Measurements from ENCODE around the gene PEDS1. TPM values are rescaled to one million over a fixed set of nuclear protein-coding genes. Genes with fewer than 3 reads are reported as not detected.

Gene PEDS1
- total and polyA plus RNA-seq, 2 of the 13 experiments (the other 11 are each of a cell fraction or from before 2014, with no cell fraction given): 30.5 to 93.9 TPM

DNA sequence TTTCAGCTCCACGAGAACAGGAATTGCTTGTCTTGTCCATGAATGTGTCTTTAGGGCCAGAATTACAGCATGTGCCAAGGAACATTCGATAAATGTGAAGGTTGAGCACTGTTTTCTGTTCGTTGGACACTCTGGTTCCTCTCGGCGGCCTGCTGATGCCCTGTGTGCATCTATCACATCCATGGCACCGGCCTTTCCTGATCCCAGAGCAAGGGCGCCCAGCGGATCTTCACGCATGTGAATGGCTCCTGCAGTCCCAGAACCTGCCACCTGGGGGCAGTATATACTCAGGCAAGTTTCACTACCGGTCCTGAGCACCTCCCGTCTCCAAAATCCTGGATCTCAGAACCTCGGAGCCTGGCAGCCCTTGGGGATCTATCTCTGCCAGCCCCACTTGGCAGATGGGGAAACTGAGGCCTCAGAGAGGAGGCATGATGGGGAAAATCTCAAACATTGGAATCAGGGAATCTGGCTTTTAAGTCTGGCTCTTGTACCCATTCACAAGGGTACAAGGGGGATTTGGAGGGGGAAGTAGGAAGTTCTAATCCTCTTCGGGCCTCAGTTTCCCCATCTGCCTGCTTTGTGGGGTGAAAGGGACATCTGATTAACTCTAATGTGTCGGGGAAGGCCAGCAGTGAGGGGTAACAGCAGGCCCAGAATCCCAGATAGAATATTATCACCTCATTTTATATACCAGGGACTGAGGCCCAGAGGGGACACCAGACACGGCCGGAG is 32.8 kb upstream of the PEDS1 start (continued):
- TF ChIP-seq, protein P1, sequence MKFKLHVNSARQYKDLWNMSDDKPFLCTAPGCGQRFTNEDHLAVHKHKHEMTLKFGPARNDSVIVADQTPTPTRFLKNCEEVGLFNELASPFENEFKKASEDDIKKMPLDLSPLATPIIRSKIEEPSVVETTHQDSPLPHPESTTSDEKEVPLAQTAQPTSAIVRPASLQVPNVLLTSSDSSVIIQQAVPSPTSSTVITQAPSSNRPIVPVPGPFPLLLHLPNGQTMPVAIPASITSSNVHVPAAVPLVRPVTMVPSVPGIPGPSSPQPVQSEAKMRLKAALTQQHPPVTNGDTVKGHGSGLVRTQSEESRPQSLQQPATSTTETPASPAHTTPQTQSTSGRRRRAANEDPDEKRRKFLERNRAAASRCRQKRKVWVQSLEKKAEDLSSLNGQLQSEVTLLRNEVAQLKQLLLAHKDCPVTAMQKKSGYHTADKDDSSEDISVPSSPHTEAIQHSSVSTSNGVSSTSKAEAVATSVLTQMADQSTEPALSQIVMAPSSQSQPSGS (CRISPR knock-in tag; IDR thresholded peaks at IDR 0.05): peak; percentile 62
- TF ChIP-seq, protein P2, sequence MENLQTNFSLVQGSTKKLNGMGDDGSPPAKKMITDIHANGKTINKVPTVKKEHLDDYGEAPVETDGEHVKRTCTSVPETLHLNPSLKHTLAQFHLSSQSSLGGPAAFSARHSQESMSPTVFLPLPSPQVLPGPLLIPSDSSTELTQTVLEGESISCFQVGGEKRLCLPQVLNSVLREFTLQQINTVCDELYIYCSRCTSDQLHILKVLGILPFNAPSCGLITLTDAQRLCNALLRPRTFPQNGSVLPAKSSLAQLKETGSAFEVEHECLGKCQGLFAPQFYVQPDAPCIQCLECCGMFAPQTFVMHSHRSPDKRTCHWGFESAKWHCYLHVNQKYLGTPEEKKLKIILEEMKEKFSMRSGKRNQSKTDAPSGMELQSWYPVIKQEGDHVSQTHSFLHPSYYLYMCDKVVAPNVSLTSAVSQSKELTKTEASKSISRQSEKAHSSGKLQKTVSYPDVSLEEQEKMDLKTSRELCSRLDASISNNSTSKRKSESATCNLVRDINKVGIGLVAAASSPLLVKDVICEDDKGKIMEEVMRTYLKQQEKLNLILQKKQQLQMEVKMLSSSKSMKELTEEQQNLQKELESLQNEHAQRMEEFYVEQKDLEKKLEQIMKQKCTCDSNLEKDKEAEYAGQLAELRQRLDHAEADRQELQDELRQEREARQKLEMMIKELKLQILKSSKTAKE (CRISPR knock-in tag; IDR thresholded peaks at IDR 0.05; ENCODE audit: borderline replicate concordance): no peak
- TF ChIP-seq, protein P3, sequence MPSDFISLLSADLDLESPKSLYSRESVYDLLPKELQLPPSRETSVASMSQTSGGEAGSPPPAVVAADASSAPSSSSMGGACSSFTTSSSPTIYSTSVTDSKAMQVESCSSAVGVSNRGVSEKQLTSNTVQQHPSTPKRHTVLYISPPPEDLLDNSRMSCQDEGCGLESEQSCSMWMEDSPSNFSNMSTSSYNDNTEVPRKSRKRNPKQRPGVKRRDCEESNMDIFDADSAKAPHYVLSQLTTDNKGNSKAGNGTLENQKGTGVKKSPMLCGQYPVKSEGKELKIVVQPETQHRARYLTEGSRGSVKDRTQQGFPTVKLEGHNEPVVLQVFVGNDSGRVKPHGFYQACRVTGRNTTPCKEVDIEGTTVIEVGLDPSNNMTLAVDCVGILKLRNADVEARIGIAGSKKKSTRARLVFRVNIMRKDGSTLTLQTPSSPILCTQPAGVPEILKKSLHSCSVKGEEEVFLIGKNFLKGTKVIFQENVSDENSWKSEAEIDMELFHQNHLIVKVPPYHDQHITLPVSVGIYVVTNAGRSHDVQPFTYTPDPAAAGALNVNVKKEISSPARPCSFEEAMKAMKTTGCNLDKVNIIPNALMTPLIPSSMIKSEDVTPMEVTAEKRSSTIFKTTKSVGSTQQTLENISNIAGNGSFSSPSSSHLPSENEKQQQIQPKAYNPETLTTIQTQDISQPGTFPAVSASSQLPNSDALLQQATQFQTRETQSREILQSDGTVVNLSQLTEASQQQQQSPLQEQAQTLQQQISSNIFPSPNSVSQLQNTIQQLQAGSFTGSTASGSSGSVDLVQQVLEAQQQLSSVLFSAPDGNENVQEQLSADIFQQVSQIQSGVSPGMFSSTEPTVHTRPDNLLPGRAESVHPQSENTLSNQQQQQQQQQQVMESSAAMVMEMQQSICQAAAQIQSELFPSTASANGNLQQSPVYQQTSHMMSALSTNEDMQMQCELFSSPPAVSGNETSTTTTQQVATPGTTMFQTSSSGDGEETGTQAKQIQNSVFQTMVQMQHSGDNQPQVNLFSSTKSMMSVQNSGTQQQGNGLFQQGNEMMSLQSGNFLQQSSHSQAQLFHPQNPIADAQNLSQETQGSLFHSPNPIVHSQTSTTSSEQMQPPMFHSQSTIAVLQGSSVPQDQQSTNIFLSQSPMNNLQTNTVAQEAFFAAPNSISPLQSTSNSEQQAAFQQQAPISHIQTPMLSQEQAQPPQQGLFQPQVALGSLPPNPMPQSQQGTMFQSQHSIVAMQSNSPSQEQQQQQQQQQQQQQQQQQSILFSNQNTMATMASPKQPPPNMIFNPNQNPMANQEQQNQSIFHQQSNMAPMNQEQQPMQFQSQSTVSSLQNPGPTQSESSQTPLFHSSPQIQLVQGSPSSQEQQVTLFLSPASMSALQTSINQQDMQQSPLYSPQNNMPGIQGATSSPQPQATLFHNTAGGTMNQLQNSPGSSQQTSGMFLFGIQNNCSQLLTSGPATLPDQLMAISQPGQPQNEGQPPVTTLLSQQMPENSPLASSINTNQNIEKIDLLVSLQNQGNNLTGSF (CRISPR knock-in tag; IDR thresholded peaks at IDR 0.05): peak; percentile 55; the same call in 1 of the 2 replicates
- TF ChIP-seq KLF12 (CRISPR knock-in tag; IDR thresholded peaks at IDR 0.05; ENCODE audit: borderline replicate concordance): peak; percentile 76; the same call in 1 of the 2 replicates
- no peak for TF ChIP-seq ZNF160 (CRISPR knock-in tag; IDR thresholded peaks at IDR 0.05)
- TF ChIP-seq ZNF792 (CRISPR knock-in tag; IDR thresholded peaks at IDR 0.05): no peak
- TF ChIP-seq TOE1 (CRISPR knock-in tag; IDR thresholded peaks at IDR 0.05): 0 out of 2 replicates have a peak, but pooled peaks have one; percentile 72
- TF ChIP-seq, protein P4, sequence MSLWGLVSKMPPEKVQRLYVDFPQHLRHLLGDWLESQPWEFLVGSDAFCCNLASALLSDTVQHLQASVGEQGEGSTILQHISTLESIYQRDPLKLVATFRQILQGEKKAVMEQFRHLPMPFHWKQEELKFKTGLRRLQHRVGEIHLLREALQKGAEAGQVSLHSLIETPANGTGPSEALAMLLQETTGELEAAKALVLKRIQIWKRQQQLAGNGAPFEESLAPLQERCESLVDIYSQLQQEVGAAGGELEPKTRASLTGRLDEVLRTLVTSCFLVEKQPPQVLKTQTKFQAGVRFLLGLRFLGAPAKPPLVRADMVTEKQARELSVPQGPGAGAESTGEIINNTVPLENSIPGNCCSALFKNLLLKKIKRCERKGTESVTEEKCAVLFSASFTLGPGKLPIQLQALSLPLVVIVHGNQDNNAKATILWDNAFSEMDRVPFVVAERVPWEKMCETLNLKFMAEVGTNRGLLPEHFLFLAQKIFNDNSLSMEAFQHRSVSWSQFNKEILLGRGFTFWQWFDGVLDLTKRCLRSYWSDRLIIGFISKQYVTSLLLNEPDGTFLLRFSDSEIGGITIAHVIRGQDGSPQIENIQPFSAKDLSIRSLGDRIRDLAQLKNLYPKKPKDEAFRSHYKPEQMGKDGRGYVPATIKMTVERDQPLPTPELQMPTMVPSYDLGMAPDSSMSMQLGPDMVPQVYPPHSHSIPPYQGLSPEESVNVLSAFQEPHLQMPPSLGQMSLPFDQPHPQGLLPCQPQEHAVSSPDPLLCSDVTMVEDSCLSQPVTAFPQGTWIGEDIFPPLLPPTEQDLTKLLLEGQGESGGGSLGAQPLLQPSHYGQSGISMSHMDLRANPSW (CRISPR knock-in tag; IDR thresholded peaks at IDR 0.05; ENCODE audit: borderline replicate concordance): no peak
- TF ChIP-seq ZNF839 (CRISPR knock-in tag; IDR thresholded peaks at IDR 0.05; ENCODE audit: borderline replicate concordance): no peak
- no peak for TF ChIP-seq ZNF451 (CRISPR knock-in tag; IDR thresholded peaks at IDR 0.05)
- TF ChIP-seq, protein P5, sequence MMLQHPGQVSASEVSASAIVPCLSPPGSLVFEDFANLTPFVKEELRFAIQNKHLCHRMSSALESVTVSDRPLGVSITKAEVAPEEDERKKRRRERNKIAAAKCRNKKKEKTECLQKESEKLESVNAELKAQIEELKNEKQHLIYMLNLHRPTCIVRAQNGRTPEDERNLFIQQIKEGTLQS (CRISPR knock-in tag; IDR thresholded peaks at IDR 0.05): 0 out of 2 replicates have a peak, but pooled peaks have one; percentile 15
- no peak; the same call in 1 of the 2 replicates for TF ChIP-seq ZIK1 (CRISPR knock-in tag; IDR thresholded peaks at IDR 0.05; ENCODE audit: borderline replicate concordance, low read depth)
- no peak for TF ChIP-seq ZNF468 (CRISPR knock-in tag; IDR thresholded peaks at IDR 0.05)
- no peak for TF ChIP-seq ZNF224 (CRISPR knock-in tag; IDR thresholded peaks at IDR 0.05)
- no peak for TF ChIP-seq ASH2L (IDR thresholded peaks at IDR 0.05; ENCODE audit: insufficient read length, low read depth, low read length)
- no peak for TF ChIP-seq ZKSCAN5 (CRISPR knock-in tag; IDR thresholded peaks at IDR 0.05)
- TF ChIP-seq PPARG (CRISPR knock-in tag; conservative IDR thresholded peaks at IDR 0.05): no peak; the same call in 1 of the 2 replicates

Data from HepG2 (cell line).